ENCODE measurements around the gene SEMA5A.

DNA sequence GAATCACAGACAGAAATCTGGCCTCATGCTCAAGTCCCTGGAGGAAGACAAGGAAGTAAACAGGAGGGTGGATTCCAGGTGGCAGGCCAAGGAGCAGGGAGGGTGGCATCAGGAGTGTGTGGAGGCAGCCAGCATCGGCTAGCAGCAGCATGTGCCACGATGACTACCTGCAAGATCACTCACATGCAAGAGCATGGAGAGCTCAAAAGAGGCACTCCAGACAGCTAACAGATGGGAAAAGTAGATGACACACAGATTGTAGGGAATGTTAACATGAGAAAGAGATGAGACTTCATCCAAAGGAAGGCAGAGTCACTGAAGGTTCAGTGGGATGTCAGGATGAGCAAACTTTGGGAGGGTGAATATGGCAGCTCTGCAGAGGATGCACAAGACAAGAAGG is 104.3 kb downstream of the SEMA5A start:
- no peak for TF ChIP-seq CTCF (IDR thresholded peaks at IDR 0.05)
- TF ChIP-seq POLR2A (IDR thresholded peaks at IDR 0.05), result no peak
